Fibroblast of skin of back (primary cell): ENCODE results near the gene MEP1A.
"Not testable (repeated sequence)": the region's sequence is repeated elsewhere in the genome, so short reads cannot be mapped to it uniquely, and the experiment has no call there.

Source experiments
- DNase-seq: peaks from one replicate; pipeline ENCODE4 v3.0.0-alpha.2; 2013

Gene MEP1A

DNA sequence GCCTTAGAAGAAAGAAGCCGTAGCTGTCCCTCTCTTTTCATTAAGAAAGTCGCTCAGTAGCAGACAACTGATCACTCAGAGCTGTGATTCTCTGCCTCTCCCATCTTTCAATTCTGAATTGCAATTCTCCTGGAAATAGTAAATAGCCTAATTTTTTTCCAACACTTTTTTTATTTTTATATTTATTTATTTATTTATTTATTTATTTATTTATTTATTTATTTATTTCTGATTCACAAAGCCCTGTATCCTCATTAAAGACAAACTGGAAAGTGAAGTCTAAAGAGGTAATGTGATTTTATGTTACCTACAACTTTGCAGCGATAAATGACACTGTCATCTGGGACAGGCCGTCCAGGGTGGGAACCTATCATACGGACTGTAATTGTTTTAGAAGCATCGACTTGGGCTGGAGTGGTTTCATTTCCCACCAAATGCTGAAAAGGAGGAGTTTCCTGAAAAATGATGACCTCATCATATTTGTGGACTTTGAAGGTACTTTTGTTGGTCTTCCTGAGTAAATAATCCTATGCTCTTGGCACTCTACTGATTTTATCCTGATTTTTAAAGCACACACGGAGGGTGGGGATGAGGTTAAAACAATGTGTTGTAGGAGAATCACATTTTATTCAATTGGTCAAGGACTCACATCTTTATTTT is 41.2 kb downstream of the MEP1A start:
- DNase-seq = not testable (repeated sequence)

DNA sequence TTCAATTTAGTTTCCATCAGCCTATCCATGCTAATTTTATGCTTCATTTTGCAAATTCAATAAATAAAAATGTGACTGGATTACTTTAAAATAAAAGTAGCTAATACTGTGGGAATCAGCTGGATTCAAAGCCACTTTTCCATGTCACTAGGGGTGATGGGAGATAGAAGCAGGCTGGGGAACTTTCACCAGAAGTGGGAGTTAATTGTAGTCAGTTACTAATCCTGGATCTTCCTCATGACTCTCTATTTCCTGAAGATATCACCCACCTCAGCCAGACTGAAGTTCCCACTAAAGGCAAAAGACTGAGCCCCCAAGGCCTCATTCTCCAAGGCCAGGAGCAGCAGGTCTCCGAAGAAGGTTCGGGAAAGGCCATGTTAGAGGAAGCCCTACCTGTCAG is 41.8 kb downstream of the MEP1A start:
- DNase-seq = not testable (repeated sequence)

DNA sequence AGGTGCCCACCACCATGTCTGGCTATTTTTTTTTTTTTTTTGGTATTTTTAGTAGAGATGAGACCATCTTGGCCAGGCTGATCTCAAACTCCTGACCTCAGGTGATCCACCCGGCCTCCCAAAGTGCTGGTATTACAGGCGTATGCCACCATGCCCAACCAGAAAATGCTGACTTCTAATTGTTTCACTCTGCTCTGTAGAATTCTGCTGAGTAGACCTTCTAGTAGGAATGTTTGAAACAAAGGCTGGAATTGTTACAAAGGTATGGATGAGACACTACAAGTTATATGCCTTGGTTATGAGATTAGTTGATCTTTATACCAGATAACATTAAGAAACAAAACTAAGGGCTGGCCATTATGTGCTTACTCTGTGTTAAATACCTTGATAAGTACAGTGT is 44.8 kb downstream of the MEP1A start:
- no peak for DNase-seq

DNA sequence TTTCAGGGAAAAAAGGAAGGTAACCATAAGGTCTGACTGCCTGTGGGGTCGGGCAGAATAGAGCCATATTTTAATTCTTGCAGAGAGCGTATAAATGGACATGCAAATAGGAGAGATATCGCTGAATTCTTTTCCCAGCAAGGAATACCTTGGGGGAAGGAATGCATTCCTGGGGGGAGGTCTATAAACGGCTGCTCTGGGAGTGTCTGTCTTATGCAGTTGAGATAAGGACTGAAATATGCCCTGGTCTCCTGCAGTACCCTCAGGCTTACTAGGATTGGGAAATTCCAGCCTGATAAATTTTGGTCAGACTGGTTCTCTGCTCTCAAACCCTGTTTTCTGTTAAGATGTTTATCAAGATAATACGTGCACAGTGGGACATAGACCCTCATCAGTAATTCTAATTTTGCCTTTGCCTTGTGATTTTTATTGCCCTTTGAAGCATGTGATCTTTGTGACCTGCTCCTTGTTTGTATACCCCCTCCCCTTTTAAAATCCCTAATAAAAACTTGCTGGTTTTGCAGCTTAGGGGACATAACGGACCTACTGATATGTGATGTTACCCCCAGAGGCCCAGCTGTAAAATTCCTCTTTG is 49.2 kb downstream of the MEP1A start:
- DNase-seq = not testable (repeated sequence)

DNA sequence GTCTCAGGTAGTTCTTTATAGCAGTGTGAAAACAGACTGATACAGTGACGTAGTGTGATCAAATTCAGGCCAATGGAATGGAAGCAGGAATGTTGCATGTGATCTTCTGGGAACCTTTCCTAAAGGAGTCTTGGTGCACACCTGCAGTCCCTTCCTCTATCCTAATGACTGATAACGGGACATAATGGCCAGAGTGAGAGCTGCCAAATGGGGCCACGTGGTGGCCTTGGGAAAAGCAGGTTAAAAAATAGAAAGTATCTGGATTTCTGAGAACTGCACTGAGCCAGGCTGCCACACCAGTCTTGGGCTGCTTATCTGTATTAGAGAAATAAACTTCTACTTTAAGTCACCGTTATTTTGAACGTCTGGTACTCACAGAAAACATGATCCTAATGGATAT is 51.9 kb downstream of the MEP1A start:
- no peak for DNase-seq

DNA sequence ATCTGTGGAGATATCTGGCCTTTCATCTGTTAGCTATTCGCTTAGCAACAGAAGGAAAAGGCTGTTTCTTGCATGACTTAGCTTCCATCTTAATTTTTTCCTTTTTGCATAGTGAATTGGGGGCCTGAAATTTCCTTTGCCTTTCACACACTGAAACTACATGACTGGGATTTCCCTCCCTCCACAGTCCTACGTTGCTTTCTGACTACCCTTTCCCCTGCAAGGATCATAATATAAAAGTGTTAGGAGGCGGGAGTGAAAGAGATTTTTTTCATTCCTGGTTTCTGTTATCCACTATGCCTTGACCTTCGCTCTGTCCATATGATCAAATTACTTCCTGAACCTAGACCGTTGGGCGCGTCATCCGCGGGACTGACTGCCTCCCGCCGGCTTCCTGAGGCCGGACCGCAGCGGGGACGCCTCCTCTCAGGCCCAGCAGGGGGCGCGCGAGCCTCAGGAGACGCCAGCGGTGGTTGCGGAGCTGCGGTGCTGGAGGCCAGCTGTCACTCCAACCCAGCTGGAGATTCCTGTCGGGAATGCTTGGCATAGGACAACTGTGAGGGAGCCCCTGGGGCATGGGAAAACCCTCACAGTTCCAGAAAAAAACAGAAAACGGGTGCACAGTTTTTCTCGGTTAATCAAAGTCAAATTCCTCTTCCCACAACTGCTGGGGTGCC is 55.6 kb downstream of the MEP1A start:
- peak; percentile 72 for DNase-seq

DNA sequence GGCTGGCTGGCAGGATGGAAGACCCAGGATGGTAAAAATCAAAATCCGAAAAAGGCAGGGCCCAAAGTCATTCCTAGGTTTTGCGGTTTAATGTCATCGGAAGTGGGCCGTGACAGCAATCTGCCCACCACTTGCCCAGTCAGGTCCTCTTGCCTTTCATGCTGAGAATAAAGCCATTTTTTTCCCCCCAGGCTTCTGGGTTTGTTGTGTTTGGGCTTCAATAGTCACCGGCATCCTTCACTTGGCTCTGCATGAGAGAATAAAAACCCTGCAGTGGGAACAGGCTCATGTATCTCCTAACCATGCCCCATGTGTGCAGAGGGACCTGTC is 56.1 kb downstream of the MEP1A start:
- no peak for DNase-seq

DNA sequence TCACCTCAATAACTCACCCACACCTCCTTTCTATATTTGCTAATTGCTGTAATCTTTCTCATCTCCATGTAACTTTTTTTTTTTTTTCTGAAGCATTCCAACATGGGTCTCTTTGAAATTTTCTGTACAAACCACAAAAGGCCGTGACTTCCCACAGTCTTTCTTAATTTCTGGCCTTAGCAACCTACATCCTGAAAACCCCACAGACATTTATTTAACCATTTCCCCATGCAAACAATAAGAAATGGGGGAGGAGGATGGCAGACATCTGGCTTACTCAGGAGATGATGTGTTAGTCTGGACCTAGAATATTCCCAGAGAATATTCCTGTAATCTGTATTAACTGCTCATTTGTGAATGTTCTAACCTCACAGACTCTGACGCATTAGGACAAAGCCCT is 57.6 kb downstream of the MEP1A start:
- DNase-seq = no peak

DNA sequence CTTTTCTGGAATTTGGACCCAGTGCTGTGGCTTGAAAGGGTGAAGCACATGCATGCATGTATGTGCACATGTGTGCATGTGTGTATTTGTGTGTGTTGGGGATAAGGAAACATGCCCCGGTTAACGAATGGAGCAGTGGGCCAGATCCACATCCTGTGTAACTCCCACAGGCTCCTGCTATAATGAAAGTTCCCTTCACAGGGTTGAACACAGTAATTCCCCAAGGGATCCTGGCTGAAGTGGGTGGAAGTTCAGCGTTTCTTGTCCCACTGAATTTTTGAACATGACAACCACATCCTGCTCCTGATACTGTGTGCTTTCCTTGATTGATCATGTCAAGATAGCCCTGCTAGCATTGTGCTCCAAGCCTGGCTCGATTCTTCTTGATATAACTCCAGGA is 58.4 kb downstream of the MEP1A start:
- not testable (repeated sequence) for DNase-seq

DNA sequence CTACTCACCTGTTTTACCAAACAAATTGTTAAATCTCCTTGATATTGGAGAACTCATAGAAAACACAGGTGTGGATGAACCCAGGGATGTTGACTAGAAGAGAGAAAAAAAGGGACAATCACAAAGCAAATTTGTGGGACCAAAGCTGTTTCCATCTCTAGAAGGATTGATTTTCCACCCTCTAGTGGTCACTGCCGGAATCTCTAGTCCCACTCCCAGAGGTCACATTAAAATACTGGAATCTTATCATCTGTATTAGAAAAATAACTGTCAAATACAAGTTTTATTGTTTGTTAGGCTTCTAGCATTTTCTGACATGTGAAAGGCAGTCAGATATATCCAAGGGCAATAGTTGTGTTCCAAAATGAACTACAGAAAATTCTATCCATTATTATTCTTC is 62.8 kb downstream of the MEP1A start:
- peak; percentile 21 for DNase-seq

DNA sequence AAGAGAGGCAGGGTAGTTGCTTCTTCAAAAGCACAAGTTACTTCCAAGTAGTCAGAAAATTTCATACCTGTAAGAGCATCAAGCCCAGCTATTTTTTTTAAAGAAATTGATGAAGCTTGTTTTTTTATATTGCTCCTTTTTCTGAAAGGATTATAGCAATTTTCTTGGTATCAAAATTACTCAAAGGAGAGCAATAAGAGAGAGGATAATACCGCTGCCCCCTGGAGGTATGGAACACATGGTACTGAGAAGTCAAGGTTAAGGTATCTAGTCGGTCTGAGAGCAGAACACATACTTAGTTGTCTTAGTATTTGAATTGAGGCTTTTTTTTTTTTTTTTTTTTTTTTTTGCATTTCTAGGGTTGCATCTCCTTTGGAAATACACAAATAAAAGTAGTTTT is 69.2 kb downstream of the MEP1A start:
- DNase-seq = no peak

DNA sequence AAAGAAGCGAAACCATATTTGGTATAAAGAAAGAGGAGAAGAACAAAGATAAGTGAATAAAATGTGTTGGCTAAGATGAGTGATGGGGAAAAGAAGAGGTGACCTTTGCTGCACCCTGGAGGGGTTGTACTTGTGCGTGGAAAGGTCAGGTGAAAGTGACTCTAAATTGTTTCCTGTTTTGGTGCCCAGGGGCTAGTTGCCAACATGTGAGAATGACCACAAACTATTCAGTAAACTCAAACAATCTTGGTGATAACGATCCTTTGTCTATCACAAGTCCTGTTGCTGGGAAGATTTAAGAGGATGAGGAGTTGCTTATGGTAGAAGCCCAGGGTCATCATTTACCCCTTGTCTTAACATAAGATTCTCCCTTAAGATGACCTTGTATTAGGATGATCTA is 70.6 kb downstream of the MEP1A start:
- DNase-seq = no peak

DNA sequence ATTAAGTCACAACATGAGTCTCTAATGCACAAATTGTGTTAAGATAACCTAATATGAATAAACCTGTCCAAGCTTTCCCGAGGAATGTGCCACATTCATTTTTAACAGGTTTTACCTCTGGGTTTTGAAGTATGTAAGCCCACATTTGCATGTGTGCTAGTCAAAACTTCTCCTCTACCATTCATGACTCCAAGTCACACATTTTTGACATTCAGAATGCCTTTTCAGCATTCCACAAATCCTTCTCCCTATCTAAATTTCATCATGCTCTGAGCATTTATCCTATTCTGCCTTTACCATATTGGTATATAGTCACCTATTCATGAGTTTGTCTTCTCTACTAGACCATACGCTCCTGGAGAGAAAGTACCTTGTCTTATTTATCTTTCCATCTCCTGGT is 72.0 kb downstream of the MEP1A start:
- DNase-seq = no peak

DNA sequence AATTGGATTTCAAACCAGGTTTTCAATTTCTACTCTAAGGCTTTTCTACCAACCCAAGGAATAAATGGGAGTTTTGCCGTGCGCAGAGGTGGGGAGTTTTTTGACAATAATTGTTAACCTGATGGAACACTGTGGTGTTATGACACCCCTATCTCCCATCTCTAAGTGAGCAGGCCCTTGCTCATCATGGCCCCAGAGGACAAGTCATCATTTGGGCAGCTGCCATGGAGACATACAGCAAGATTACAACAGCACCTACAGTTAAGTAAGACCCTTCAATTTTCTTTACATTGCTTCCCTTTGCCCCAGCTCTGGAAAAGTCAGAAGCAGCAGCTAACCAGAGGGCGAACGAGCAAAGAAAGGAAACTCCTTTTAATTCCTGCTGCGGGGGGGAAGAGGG is 74.2 kb downstream of the MEP1A start:
- DNase-seq = no peak

DNA sequence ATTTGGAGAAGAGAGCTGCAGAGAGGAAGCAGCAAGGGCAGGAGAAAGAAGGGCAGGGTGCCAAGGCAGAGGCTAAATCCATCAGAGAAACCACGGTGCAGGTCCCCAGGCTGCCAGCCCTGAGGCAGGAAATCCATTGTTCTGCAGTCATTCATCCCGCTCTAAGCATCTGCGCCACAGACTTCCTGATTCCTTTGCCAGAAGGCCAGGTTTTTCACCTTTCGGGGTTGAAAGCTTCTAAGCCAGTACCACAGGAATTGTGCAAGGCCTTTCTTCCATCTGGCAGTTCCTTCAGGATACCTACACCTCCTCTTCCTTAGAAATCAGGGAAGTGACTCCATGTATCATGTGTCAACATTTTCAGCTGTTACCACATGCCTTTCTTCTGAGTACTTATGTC is 82.9 kb downstream of the MEP1A start:
- no peak for DNase-seq

DNA sequence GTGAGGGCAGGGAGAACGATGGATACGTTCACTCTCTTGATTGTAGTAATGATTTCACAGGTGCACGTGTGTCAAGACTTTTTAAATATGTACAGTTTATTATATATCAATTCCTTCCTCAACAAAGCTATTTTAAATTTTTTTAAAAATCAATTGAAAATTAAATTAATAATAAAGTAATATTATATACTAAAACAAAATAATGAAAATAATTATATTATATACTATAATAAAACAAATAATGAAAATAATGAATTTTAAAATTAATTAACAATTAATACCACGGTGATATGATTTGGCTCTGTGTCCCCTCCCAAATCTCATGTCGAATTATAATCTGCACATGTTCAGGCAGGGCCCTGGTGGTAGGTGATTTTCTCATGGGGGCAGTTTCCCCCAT is 85.8 kb downstream of the MEP1A start:
- no peak for DNase-seq

DNA sequence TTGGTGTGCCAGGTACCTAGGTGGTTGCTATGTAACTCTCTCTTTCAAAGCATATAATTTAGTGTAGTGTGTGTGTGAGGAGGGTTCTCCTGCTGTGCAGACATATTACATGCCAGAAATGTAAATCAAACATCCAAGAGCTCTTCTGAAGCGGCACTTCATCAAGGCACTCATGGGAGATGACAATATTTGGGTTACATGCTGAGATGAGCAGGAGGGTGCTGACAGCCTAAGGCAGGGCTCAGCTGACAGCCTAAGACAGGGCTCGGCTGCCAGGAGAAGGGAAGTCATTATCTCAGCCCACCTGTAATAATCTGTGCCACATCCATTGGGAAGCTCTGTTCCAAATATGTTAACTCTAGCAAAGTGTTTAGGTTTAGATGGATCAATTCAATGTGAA is 89.5 kb downstream of the MEP1A start:
- DNase-seq = no peak

DNA sequence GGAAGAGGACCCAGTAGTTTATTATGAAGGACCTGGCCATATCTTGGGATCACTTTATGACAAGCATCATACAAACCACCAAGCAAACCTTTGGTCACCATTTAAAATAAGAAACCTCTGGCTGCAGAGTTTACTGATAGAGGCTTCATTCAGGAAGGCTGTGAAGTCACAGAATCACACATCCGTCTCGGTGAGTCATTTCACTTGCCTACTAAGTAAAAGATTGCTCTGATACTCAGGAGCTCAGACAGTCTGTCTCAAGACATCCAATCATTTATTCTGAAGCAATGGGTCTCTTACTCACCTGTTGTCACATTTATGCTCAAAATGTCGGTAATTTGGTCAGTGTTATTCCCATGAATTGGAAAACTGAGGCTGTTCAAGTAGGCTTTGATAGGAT is 94.8 kb downstream of the MEP1A start:
- no peak for DNase-seq

DNA sequence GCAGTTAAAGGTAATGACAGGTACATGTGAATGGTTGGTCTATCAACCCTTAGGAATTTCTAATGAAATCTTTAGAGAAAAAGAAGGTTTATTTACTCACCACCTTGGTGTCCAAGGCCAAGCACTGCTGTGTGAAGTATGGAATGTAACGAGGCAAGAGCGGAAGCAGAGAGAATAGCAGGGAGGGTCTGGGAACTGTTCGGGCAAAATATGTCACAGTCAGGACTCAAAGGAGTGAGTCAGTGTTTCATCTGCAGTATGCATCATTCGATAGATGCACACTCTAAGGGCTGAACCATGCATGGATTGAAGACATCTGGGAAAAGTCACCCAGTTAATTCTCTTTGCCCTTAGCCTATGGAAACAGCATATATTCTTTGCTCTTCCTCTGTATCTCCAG is 95.4 kb downstream of the MEP1A start:
- peak; percentile 31 for DNase-seq
